GM12865 (cell line): ENCODE data around the gene KLC3.

Experiments
- DNase-seq: peaks from one replicate; pipeline ENCODE4 v3.0.0; 2010; ENCODE audit warnings: low read depth
- H3K4me3 ChIP-seq: 2 replicates; pipeline ENCODE4 v1.5.1; 2011; ENCODE audit warnings: mild to moderate bottlenecking, low read depth, low read length, control low read depth
- CTCF ChIP-seq: IDR thresholded peaks from 2 replicates; pipeline ENCODE4 v1.5.1; 2011; ENCODE audit warnings: low read length, control low read depth, low read depth, inconsistent platforms; ENCODE audit not compliant: insufficient read depth; ENCODE audit errors: missing control alignments

The KLC3 gene

GRCh38 chr19:45352914-45353796, 12.6 kb downstream of the KLC3 start:
- DNase-seq = no peak
- TF ChIP-seq CTCF = no peak
- no peak overlapping the region for H3K4me3 ChIP-seq

GRCh38 chr19:45354241-45354842, 13.8 kb downstream of the KLC3 start:
- no peak for DNase-seq
- no peak for TF ChIP-seq CTCF
- H3K4me3 ChIP-seq = no peak overlapping the region

- no peak for TF ChIP-seq CTCF
- H3K4me3 ChIP-seq = no peak overlapping the region
- no peak for DNase-seq
These were observed 14.9 kb downstream of the KLC3 start for GRCh38 chr19:45355402-45355801.

- DNase-seq = no peak
- no peak overlapping the region for H3K4me3 ChIP-seq
- no peak for TF ChIP-seq CTCF
These were observed 15.4 kb downstream of the KLC3 start for GRCh38 chr19:45355910-45356309.

GRCh38 chr19:45356760-45357444, 16.4 kb downstream of the KLC3 start:
- DNase-seq = no peak
- no peak overlapping the region for H3K4me3 ChIP-seq
- no peak for TF ChIP-seq CTCF

GRCh38 chr19:45357445-45357783, 16.9 kb downstream of the KLC3 start:
- H3K4me3 ChIP-seq = no peak overlapping the region
- DNase-seq = no peak
- TF ChIP-seq CTCF = no peak
